NCI-H2029 treated with DMSO at 0.1 percent for 48 hours (cell line): Measurements from ENCODE around the gene CES5A.
"Not testable (repeated sequence)": the region's sequence is repeated elsewhere in the genome, so short reads cannot be mapped to it uniquely, and the experiment has no call there.

Experiments used
- DNase-seq: peaks from one replicate; lab custom pipeline; 2025; lab: John Stamatoyannopoulos, UW

CES5A gene

DNA sequence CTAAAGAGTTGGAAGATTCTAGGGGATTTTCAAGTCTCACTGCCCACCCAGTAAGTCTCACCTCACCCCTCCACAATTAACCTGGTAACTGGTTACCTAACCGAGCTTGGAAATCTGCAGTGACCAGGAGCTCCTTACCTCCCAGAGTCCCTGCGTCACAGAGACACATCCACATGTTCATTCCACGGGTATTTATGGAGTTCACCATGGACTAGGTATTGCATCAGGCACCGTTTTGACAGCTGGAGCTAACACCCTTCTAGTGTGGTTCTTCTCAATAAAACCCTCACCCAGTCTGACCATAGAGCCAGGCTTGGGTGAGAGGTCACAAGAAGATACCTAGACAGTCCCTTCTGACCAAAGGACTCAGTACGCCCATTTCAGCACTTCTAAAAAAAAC, 2.1 kb downstream of the CES5A start:
- no peak for DNase-seq

DNA sequence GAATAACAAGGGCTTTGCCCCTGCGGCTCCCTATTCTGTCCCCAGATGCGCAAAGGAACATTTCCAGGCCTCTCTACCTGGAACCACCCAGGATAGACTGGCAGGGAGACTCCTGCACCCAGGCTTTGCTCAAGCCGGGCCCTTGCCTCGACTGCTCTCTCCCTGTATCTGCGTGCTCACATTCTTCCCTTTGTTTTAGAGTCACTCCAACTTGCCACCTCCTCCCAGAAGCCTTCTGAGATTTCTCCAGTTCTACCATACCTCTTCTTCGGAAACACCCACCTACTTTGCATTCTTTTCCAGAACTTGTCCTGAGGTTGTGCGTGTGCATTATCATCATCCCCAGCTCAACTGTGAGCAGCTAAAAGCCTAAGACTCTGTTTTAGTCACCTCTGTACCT, 3.0 kb downstream of the CES5A start:
- DNase-seq = no peak

DNA sequence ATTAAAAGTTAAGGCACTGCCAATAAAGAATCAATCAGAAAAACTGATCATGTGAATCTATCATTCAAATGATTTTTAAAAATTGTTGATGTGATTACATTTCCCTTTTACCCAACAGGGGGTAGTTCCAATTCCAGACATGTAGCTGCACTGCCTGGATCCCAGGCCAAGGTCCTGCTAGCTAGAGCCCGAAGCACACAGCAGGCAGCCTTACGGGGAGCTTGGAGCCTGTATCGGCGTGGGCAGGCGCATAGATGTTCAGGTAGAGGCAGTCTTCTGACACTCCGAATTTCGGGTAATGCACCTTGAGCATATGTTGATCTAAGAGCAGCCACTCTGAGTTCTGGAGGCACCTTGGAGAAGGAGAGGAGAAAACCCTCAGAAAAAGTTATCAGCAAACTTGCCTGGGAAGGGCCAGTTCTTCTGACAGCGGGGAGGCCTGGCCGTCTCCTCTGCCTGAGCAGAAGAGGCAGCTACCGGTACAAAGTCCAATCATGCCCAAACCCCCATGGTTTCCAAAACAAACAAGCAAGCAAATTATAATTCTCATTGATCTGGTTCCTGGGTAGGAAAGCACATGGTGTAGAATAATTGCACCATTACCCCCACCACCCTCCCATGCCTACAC, 3.6 kb downstream of the CES5A start:
- DNase-seq = no peak

DNA sequence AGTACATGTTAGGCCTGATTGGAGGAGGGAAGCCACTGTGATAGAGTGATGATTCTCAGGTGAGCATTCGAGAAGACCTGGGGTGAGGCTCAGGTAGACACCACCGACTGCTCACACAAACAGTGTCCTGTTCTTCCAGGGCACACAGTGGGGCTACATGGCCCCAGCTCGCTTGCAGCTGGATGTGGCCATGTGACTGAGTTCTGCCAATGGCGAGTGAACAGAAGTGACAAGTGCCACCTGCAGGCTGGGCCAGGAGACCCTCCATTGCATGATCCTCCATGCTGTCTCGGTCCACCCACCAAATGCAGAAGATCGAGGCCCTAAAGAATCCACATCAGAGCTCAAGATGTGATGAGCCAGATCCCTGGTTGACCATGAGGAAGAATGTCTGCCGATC, 6.2 kb downstream of the CES5A start:
- no peak for DNase-seq

DNA sequence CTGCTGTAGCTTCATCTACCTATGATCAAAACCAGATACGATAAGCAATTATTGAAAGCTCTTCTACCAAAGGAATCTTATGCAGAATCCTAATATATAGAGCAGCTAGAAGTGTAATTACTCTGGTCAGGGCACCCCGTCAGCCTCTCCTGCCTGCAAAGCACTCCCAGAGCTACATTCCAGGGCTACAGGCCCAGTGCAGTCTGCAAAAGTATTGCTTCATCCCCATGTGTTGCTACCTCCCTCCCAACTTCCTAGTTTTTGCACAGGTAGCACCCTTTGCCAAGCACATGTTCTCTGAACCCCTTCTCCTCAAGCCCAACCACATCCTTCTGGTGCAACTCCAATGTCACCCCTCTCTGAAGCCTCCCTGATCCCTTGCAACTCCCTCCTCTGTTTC, 7.0 kb downstream of the CES5A start:
- DNase-seq = no peak

DNA sequence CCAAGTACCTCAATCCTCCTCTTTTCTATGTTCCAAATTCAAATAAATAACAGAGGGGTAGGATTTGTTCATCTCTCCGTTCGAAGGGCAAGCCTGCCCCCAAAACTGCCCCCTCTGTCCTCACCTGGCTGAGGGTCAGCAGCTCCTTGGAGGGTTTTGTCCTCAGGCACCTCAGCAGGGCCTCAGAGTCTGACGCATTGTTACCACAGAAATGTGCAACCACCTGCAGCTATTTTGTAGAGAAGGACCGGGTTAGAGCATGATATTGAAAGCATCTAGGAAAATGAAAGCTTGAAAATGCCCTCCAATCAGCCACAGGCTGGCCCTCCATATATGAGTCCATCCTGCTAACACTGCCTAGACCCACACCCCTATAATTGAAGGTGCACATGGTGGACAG, 13.9 kb downstream of the CES5A start:
- no peak for DNase-seq

DNA sequence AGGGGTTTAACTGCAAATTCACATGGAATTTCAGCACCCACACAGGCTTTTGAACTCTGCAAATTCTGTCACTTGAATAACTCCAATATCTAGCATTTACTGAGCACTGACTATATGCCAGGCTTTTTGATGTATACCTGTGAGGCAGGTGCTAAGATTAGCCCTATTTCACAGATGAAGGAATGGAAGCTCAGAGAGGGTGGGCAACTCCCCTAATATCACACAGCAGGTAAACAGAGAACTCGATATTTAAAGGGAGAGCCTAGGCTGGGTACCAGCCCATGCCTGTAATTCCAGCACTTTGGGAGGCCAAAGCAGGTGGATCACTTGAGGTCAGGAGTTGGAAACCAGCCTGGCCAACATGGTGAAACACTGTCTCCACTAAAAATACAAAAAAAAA, 17.5 kb downstream of the CES5A start:
- not testable (repeated sequence) for DNase-seq

DNA sequence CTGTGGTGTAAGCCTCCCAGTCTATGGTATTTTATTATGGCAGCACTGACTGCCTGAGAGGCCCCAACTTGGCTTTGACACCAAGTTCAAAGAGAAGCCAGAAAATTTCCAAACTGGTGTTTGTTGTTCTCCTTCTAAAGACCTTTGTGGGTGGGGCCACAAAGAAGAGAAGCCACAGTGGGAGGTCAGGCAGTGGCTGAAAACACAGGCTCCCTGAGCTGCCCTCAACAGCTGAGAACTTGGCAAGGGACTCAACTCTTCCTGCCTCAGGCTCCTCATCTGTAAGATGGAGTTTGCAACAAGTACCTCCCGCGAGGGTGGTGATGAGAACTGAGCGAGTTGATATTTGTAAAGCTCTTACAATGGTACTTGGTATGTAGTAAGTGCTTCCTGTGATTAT, 18.2 kb downstream of the CES5A start:
- DNase-seq = no peak

DNA sequence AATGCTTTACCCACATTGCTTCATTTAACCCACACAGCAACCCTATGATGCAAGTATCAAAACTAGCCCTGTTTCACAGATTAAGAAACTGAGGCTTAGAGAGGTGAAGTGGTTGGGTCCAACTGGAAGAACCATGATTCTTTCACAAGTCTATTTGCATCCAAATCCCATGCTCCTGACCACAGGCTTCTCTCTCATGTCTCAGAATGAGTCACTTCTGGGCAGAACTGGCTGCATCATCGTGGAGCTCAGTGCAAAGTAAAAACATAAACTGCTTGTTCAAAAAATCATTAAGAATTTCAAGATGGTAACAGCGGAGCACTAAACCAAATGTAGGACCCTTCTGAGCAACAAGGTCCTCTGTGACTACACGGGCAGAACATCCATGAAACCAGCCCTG, 22.1 kb downstream of the CES5A start:
- DNase-seq = no peak

DNA sequence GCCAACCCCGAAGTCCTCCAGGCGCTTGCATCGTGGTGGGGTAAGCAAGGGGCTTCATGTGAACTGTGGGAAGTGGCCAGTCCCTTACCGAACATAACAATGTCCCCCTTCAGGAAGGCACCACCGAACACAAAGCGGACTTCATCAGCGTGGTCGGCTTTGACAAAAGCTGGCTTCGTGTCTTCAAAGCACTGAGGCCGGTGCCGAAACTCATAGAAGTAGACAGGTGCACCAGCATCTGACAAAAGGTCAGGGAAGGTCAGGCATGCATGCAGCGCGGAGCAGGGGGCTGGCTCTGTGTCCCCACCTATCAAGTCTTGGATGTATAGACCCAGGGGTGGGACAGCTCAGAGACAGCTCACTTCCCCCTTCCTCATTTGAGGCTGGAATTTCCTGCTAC, 25.6 kb downstream of the CES5A start:
- no peak for DNase-seq

DNA sequence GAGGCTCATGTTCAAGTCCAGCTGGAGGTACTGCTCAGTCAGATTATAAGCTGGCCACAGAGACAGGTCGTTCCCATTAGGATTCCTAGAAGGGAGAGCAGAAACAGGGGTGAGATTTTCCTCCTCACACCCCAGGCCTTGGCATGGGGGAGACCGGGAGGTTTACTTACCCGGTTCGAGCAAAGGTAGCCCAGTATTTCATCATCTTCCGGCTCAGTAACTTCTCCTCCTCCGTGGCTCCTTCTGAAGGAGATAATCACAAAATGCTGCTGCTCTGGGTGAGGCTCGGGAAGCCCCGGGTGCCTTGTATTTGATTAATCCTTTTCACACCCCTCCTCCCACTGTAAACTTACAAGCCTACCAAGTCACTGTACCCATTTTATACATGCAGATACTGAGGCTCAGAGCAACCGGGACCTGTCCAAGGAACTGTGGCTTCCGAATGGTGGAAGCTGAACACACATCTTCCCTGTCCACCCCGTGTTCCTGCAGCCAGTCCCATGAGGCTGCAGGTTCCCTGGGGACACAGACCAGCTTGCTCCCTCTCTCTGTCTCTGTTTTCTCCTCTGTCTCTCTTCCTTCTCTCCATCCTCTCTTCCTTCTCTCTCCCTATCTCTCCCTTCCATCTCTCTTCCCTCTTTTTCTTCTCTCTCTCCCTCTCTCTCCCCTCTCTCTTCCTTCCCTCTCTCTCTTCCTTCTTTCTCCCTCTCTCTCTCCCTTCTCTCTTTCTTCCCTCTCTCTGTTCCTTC, 28.4 kb downstream of the CES5A start:
- no peak for DNase-seq

DNA sequence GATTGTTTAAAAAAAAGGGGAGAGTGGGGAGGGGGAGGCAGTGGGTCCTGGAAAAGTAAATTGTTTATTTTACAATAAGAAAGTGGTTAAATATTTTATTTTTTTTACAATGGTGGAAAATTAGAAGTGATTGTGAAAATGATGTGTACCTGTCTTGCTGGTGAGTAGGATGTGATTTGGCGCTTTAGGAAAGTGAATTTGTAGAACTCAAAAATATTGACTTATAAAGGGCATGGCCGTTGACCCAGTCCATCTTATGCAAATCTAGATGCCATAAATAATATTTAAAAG, 32.1 kb downstream of the CES5A start:
- DNase-seq = no peak

DNA sequence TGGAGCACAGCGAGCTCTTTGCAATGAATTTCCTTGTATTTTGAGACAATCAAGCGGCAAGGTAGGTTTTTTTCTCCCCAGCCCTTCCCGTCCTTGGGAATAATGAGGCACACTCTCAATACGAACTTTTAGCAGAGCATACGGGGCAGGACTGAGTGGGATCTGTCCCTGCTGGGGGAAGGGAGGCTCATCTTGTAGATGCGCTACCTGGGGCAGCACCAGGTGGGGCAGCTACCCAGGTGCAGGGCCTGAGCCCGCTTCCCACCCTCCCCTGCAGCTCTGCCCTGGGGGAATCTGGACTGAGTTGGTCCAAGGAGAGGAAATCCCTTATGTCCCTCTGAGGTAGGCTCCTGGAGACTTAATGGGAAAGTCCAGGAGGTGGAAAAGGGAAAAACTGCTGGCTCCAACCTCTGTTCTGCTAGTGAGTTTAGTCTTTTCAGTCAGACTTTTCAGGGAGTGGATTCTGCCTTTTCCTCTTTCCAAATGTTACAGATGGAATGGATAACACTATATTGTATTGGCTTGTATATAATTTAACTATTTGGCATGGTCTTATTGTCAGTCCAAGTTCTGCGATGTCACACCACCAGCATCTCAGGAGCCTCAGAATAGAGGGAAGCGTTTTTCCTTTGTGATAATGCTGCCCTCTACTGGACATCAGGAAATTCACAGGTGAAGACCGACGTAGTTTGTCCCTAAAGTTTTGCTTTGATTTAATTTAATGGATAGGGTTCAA, 32.6 kb downstream of the CES5A start:
- DNase-seq = no peak

DNA sequence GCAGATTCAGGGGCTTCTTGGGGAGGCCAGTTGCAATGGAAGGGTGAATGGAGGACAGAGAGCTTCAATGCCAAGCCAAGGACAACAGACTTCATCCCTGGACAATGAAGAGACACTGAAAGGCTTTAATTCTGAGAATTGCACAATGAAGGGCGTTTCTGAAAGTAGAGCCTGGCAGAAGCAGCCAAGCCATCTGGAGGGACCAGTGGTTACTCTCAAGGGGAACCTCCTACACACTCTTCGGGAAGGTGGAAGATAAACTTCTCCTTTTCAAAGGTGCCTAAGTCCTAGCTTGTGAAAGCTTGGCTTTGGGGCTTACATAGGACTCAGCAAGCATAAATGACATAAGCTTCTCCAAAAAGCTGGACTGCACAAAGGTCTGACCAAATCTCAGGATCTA, 36.1 kb downstream of the CES5A start:
- no peak for DNase-seq

DNA sequence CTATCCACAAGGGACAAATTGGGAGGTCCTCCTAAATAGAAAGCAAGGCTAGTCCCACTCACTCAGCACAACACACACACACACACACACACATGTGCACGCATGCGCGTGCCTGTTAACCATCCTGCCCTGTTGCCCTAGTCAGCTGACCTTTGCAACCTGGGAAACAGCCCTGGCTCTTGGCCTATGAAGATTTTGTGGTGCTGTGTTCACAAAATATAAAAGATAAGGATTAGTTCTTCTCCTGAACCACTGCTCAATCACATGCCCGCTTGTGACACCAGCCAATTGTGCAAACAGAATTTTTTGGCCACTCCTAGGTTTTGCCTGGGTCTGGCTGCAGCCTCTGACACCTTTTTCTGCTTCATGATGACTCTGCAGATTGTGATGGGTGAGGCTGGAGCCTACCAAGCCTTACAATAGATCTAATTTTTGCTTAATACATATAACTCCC, 39.0 kb downstream of the CES5A start:
- no peak for DNase-seq

DNA sequence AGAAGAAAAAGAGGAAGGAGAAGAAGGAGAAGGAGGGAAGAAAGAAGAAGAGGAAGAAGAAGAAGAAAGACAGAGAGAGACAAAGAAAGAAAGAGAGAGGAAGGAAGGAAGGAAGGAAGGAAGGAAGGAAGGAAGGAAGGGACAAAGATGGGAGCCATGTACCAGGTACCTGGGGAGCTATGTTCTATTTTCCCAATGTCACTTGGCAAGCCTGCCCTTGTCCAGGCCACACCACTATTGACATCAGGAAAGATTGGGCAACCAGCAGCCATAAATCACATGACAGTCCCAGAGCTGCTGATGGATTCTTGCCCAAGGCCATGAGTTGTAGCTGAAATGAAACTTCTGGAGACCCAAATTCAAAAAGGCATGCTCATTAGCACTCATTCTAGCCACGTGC, 39.6 kb downstream of the CES5A start:
- no peak for DNase-seq

DNA sequence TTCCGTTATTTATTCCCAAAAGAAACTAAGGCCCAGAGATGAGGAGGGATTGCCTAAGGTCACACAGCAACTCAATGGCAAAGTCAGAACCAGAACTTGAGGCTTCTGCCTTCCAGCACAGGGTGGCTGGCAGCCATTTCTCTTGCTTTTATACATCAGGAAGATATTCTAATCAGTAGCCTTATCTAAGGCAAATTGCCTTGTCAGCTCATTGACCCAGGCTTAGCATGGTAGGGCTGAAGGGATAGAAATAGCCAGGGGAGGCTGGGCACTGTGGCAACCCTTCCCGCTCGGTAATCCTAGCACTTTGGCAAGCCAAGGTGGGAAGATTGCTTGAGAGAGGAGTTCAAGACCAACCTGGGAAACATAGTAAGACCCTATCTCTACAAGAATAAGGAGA, 40.0 kb downstream of the CES5A start:
- DNase-seq = not testable (repeated sequence)

DNA sequence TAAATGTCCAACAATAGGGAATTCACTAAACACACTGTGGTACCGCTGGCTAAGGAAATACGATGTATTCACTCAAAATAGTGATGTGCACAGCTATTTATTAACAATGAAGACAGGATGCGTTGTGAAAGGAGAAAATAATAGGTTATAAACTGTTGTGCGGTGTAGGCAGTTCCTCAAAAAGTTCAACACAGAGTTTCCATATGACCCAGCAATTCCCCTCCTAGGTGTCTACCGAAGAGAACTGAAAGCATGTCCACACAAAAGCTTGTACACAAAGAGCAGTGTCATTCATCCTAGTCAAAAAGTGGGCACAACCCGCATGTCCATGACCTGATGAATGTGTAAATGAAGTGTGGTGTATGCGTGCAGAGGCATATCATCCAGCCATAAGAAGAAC, 41.1 kb downstream of the CES5A start:
- DNase-seq = no peak

DNA sequence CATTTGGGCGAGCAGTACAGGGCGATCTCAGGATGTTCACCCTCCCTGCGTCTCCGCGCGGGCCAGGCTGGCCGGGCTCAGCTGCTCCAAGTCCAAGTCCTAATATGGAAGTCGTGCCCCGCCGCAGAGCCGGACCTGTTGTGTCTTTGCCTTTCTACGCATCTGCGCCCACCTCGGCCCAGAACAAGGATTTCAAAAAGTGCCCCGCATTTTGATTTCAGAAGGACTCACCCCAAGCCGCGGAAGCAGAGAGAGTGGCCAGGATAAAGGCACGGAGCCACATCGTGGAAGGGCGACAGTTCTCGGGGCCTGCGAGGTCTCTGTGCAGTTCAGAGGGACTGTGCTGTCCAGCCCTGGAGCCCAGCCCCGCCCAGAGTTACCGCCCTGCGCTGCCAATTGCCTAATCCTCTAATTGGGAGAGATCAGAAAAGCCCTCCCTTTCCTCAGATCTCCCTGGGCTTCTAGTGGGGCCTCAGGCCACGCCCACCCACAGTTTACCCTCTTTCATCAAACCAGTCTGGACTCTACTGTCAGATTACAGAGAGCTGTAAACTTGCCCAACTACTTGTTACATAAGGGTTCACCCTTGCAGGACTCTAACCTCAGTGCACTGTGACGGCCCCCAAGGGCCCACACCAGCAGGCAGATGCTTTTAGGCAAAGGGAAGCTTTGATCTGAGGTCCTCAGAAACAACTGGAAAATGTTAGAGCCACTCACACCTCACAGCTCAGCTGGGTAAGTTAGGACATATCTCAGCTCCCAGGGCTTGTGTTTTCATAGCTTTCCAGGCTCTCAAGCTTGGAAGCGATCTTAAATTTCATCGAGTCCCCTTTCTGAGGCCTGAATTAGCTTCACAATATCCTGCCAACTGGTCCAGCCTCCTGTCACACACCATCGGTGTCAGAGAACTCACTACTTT, 42.1 kb downstream of the CES5A start, which contains the start of gene CES1:
Gene CES1, minus strand, starts transcription at position 324 of the 919 bp plus-strand sequence. Its CDS starts 41 bp downstream, at position 283.
- DNase-seq = no peak

DNA sequence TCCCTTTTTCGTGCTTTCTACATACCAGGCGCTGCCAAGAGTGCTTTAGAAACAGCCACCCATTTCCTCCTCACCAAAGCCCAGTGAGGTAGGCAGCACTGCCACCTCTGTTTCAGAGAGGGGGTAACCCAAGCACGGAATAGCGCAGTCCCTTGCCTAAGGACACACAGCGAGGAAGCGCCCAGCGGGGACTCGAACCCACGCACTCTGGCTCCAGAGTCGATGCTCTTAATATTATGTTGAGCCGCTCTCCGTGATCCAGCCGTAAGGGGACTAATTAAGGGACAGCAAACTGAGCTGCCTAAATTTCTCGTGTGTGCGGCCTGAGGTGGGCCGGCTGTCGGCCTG, 42.8 kb downstream of the CES5A start:
- no peak for DNase-seq

DNA sequence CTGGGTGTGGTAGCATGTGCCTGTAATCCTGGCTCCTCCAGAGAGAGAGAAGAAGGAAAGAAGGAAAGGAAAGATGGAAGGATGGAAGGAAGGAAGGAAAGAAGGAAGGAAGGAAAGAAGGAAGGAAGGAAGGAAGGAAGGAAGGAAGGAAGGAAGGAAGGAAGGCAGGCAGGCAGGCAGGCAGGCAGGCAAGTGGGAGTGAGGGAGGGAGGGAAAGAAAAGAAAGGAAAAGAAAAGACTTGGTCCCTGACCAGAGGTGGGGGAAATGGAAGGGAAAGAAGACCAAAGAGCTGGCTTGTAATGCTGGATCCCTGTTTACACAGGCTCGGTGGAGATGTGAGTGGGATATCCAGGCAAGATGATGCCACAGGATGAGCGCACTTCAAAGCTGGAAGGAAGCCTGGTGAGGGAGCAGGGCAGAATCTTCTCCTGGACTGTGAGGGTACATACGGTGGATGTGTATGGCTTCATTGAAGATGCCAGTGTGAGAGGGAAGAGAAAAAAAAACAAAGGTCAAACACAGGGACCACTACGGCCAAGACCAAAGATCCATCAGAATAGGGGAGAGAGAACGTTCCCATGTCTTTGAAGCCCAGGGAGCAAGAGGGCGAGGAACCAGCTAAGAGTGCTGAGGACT, 44.4 kb downstream of the CES5A start:
- DNase-seq = no peak

DNA sequence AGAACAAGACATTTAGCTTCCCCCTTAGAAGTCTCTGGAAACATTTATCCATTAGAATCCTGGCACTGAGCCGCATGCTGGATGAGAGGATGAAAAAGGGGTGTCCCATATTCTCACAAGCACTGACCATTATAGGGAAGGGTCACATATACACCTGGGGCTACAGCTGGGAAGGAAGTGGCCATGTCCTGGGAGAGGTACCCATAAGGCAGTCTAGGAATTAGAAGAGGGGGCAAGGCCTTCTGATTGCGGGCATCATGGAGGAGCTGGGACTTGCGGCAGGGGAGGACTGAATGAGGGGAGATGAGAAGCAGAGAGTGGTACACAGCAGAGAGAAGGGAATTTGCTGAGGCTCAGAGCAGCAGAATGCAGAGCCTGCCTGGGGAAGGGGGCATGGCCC, 45.9 kb downstream of the CES5A start:
- not testable (repeated sequence) for DNase-seq
